GM21447 (cell line): ENCODE results near the gene CACNA2D2.

Experiments
- ATAC-seq: cut with Tn5 transposase; IDR thresholded peaks from one replicate; pipeline ENCODE4 v1.9.1; 2021; ENCODE audit not compliant: unreplicated experiment

Gene CACNA2D2

DNA sequence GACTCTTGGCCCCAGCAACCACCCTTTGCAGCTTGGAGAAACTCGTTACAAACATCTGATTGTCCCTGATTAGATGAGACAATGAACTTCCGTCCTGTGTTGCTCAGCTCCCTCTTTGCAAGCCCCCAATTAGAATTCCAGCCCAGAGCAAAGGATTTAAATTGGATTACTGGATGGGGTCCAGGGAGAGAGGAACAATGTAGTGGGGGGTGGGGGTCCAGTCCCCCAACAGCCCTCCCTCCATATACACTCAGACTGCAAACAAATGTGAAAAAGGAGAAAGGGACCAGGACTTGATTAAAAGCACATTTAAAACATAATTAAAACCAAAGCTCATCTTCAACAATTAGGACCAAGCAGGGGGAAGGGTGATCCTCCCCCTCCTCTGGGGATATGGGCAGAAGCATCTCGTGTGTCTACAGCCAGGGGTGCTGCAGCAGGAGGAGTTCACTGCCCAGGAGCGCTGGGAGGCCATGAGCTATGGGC is 72.4 kb downstream of the CACNA2D2 start:
- ATAC-seq, result no peak

- ATAC-seq, result no peak
These were observed 73.2 kb downstream of the CACNA2D2 start for GRCh38 chr3:50430191-50430590.

DNA sequence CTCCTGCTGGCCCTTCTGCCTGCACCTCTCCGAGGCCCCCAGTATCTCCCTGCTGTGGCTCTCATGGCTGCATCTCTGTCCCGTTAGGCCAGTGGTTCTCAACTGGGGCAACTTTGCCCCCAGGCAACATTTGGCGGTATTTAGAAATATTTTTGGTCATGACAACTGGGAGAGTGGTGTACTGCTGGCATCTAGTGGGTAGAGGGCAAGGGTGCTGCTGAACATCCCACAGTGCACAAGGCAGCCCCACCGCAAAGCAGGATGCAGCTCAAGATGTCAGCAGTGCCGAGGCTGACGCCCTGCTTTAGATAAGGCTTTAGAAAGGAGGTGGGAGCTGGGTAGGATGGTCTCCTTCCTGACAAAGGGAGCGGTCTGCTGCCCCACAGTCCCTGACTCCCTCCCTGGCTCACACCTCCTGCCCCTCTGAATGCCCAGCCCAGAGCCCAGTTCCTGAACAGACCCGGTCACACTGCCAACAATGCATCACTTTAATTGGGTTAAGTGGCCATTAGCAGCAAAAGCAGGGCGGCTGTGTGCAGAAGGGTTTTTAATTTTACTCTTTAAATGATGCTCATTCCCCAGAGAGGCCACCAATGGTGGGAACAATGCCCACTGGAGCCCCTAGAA is 75.3 kb downstream of the CACNA2D2 start:
- ATAC-seq, result no peak

GRCh38 chr3:50427217-50427616 is 76.2 kb downstream of the CACNA2D2 start:
- no peak for ATAC-seq

GRCh38 chr3:50425911-50426310 is 77.5 kb downstream of the CACNA2D2 start:
- ATAC-seq, result no peak

DNA sequence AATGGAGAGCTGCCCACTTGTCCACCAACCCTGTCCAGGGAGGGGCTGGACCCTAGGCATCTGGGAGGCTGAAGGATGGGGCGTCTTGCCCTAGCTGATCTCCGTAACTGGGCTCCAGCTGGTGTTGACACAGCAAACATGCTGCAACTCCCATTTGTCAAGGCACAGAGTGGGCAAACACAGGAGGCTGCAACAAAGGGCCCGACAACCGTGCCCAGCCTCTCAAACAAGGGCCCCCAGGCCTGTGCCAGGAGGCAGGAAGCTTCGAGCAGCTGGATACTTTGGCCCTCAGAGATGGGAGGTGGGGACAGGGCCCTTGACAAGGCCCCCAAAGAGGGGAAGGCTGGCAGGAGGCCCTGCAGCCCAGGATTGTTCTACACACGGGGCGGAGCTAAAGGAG is 79.9 kb downstream of the CACNA2D2 start:
- no peak for ATAC-seq

GRCh38 chr3:50422153-50422552 is 81.3 kb downstream of the CACNA2D2 start:
- ATAC-seq, result no peak

DNA sequence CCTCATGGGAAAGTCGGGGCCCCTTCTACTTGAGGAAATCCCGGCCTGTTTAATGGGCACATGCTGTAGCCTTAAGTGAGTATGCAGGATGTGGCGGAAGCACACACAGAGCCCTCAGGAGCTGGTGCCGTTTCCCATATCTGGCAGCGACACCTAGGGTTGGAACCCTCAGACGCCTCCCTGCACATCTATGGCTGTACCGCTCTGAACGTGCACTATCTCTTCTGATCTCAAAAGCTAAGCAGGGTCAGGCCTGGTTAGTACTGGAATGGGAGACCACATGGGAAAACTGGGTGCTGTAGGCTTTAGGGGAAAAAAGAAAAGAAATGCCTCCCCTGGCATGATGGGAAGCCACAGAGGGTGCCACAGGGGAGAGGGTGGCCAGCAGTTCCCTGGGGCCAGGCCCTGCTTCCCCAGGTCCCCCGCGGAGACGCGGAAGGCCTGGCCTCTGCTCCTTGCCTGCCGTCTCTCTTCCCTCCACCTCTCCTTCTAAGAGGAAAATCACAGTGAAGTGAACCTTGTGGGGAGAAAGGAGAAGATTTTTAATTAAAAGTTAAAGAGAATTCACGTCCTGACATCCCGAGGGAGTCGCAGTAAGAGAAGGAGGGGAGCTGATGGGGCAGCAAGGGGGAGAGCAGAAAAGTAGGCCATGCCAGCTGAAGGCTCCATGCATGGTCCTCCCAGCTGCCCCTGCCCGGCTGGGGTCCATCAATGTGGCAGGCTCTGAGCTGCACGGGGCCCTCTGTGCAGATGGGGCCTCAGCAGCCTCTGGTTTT is 83.7 kb downstream of the CACNA2D2 start:
- ATAC-seq, result no peak

DNA sequence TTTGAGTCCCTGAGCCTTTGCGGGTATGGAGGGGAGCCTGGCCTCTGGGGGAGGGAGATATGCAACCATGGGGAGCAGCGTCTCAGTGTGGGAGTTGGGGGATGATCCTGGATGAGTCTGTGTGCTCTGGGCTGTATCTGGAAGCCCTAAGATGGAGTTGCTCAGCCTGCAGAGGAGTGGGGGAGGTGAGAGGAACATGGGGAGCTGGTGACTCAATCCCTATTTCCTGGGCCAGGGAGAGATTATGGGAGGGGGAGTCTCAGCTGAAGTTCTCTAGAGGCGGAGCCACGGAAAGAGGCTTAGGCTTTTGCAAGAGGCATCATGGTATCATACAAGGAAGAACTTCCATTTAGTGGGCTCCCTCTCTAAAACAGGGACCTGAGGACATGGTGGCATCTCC is 84.6 kb downstream of the CACNA2D2 start:
- ATAC-seq, result no peak

DNA sequence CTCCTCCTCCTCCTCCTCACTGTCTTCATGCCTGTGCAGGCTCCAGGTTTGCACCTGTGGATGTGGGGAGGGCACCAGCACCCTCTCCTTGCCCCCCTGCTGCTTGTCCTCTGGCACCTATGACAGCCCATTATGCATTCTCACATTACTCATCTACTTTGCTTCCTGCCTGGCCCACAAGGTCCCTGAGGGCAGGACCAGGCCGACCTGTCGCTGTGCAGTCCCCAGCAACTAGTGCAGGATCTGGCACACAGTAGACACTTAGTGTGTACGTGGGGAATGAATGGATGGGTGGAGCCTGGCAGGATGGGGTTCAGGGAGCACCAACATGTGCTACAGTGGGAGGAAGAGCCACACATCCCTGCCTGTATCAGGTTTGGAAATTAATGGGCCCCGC is 85.8 kb downstream of the CACNA2D2 start:
- no peak for ATAC-seq

DNA sequence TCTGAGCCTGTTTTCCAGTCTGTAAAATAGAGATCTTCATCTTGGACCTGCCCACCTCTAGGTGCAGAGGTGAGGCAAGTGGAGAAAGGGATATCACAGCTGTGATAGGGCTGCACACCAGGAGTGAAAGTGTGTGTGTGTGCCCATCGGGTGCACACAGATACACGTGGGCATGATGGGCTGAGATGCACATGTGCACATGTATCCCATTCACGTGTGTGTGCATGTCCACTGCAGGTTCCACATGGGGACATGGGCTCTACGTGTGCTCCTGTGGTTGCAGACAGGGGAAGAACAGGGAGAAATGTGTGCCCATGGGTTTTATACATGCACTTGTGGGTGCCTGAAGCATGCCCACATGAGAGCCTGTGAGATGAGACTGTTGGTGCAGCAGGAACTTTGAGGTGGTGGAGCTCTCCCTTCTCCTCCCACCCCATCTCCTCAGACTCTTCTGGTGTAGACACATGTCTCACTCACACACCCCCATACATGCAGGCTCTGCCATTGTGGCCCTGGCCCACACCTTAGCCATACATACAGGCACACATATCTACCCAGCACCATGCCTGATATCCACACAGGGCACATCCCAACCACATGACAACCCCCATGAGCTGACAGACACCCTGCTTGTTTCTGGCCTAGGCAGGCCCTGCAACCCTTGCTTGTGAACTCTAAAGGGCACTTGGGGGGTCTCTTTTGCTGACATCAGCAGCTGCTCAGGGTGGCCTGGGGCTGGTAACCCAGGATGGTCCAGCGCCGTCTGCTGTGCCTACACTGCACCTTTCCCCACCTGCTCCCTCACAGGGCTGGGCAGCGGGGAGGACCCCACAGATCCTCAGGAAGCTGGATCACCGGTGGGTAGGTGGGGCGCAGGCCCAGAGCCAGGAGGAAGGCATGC is 86.4 kb downstream of the CACNA2D2 start:
- ATAC-seq, result no peak

DNA sequence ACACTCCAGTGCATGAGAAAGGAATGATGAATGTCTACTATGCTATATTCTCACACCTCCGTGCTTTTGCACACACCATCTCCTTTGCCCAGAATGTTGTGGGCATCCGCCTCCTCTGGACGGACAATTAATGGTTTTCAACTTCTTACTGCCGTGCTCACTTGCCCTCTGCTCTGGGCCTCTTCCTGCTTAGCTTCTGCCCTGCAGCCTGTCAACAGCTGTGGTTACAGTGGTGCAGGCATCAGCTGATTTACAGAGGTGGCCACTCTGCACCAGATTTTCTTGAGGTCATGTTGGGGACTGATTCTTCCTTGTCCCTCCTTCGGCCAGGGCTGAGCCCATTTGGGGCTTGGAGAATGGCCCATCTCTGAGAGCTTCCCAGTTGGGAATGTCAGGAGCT is 87.6 kb downstream of the CACNA2D2 start:
- no peak for ATAC-seq

DNA sequence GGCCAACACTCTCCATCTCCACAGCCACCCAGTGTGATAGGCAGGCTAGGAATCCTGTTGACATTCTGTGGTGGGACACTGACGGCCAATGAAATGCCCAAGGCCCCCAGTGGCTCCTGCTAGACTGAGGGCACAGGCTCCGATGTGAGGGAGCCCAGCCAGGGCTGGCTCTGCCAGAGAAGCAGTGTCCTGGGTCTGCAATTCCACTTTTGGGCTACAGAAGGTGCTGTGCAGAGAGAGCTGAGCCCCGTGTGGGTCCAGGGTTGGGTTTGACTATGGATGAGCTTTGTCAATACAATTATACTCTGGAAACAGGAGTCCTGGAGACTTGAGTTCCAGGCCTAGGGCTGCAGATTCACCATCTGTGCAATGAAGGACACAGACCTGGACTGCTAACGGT is 88.4 kb downstream of the CACNA2D2 start:
- ATAC-seq, result no peak

DNA sequence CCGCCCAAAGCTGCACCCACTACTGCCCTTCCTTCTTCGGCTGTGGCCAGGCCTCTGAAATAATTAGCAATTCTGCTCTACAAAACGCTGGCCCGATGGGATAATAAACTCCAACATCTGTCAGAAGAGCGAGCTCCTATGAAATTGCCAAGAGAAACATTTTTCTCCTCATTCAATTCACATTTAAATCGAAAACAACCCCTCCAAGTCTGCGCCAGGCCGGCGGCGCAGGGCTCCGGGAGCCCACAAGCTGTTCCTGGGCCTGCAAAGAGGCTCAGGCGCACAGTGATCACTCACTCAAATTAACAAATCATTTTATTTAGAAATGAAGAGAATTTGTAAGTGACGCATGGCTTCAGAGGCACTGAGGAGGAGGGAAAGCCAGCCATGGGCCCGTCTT is 88.8 kb downstream of the CACNA2D2 start:
- ATAC-seq, result no peak

GRCh38 chr3:50412231-50412754 is 91.1 kb downstream of the CACNA2D2 start:
- ATAC-seq, result no peak

DNA sequence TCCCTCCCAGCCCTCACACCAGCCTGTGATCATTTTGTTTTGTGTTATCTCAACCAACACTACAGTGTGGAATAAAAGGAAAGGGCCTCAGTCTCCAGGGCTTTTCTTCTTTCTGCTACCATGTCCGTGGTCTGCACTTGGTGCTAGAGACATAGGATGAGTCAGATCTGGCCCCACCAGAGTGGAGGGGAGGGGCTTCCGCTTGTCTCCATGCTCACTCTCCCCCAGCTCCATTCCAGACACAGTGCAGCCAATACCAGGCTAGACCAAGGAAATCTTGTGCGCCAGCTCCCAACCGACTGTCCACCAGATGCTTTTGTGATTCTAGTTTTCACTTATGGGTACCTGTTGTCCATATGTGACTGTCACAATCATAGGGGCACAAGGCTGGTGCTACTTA is 92.2 kb downstream of the CACNA2D2 start:
- ATAC-seq, result no peak

- ATAC-seq, result no peak
These were observed 92.8 kb downstream of the CACNA2D2 start for GRCh38 chr3:50410608-50411139.

DNA sequence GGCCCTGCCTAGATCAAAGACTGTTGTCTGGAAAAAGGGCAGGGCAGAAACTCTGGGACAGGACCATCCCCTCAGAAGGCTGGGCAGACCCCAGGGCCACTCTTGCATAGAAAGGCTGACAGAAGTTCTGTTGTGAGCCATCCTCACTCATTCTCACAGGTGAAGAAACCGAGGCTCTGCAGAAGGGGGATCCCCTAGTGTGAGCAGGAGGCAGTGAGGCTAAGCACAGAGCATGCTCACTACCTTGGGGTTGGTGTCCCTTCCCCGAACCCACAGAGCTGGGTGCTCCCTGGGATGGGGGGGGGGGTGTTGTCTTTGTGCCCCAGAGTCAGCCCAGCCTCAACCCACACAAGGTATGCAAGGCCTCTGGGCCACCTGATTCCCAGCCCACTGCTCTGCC is 93.2 kb downstream of the CACNA2D2 start:
- no peak for ATAC-seq

DNA sequence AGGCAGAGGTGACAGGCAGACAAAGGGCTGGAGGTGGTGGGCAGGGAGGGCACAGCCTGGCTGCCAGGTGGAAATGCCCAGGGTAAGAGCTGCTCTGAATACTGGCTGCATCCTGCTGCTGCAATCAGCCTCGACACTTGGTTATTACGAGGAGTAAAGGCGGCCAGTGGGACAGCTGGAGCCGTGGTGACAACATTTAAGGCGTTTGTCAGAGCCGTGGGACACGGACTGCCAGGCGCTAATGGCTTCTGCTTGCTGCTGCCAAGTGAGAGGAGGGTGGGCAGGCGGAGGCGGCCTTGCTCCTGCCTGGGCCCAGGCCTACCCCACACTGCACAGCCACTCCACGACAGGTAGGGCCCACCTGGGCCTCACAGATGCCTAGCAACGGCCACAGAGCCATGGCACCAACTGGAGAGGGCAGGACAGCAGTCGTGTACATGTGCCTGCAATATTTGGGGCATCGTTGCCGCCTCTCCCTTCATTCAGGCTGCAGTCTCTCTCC is 94.9 kb downstream of the CACNA2D2 start:
- no peak for ATAC-seq

- no peak for ATAC-seq
These were observed 96.9 kb downstream of the CACNA2D2 start for GRCh38 chr3:50406487-50406886.

- ATAC-seq, result no peak
These were observed 98.2 kb downstream of the CACNA2D2 start for GRCh38 chr3:50405249-50405648.
